ENCODE results near the gene PLA2G4A.

The PLA2G4A gene

DNA sequence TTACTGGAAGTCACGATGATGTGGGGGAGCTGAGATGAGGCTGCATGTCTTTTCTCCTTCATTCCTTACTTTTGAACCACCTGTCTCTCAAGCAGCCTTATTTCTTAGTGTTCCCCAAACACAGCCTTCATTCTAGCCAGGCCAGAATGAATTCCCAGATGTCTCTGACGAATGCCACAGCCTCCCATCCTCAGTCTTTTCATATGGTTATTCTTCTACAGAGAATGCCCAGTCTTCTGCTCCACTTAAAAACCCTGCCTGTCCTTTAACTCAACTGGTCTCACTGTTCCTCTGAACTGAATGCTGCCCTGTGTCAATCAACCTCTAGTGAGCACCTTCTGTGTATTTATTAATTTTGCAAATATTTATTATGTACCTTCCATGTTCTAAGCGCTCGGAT, 156.2 kb downstream of the PLA2G4A start:
- Histone ChIP-seq H3K4me2 (ENCODE audit: low read length) (no peak overlapping the region), H3K9me3 (replicated peaks; ENCODE audit: low read length) (no peaks in the 10 kb centered on the region), H3K4me3 (ENCODE audit: low read length) (no peak overlapping the region), H3K36me3 (ENCODE audit: insufficient read depth, low read length) (no peaks in the 10 kb centered on the region), H3K9ac (ENCODE audit: low read depth, low read length) (no peak overlapping the region), H3K4me1 (ENCODE audit: control insufficient read depth, insufficient read depth, low read length) (no peaks in the 10 kb centered on the region), H3K27me3 (ENCODE audit: control insufficient read depth, insufficient read depth, low read length) (no peaks in the 10 kb centered on the region)

DNA sequence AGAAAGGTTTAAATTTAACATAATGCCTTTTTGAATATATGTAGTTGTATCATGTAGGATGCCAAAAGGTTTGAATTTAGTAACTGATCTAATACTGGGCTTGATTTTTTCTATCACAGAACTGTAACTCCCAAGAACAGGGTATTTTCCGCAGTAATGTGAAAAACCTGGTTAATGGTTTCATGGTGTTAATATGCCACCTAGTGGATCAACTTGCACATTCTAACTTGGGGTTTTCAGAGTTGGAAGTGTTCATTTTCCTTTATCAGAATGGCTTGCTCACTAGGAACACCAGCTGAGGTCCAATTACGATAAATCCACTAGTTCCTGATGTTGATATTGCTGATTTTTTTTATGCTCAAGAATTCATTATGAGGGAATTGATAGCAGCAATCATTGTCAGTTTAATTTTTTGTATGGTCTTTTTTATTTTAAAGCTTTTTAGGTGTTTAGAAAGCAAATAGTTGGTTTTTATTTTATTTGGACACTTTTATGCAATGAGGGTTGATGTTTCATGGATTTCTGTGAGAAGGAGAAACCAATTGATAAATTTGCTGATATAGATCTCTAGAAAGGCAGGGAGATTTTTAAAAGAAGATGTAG, 157.2 kb downstream of the PLA2G4A start:
- Histone ChIP-seq H3K9me3 (replicated peaks; ENCODE audit: low read length) (no peaks in the 10 kb centered on the region), H3K9ac (ENCODE audit: low read depth, low read length) (no peak overlapping the region), H3K4me2 (ENCODE audit: low read length) (no peak overlapping the region), H3K36me3 (ENCODE audit: insufficient read depth, low read length) (no peaks in the 10 kb centered on the region), H3K4me3 (ENCODE audit: low read length) (no peak overlapping the region), H3K27me3 (ENCODE audit: control insufficient read depth, insufficient read depth, low read length) (no peaks in the 10 kb centered on the region), H3K4me1 (ENCODE audit: control insufficient read depth, insufficient read depth, low read length) (no peaks in the 10 kb centered on the region)

DNA sequence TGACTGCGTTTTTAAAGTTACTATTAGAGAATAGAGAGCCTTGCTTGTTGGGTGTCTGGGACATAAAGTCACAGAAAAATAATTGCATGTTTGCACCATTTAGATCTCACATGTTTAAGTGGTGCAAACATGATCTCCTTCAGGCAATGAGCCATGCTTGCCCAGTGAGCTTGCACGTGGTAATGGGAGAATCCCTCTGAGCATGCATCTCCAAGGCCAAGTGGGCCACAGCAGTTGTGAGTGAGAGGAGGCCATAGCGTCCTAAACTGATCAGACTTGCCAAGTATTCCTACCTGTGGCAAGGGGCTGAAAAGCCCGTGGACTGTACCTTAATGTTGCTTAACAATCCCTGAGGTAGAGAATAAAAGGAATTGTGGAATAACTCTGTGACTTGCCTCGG, 158.3 kb downstream of the PLA2G4A start:
- no peaks in the 10 kb centered on the region for H3K27me3 ChIP-seq (ENCODE audit: control insufficient read depth, insufficient read depth, low read length)

DNA sequence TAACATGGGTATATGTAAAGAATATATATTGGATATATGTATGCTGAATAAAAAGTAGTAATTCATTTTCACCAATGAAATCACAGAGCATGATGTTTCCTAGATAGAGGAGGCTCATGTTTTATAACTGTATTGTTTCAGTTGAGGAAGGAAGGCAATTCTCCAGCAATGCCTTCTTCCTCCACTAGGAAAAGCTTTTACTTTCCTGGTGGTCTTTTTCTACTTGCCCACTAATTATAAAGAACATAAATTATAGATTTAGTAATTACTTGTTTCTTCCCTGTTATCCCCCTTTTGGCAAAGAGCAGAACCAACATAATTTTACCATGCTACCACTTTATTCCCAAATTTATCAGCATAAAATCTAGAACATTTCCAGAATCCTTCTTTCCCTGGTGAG, 159.0 kb downstream of the PLA2G4A start:
- Histone ChIP-seq H3K9ac (ENCODE audit: low read depth, low read length) (no peak overlapping the region), H3K27me3 (ENCODE audit: control insufficient read depth, insufficient read depth, low read length) (no peaks in the 10 kb centered on the region), H3K4me2 (ENCODE audit: low read length) (no peak overlapping the region), H3K9me3 (replicated peaks; ENCODE audit: low read length) (no peaks in the 10 kb centered on the region), H3K4me1 (ENCODE audit: control insufficient read depth, insufficient read depth, low read length) (no peaks in the 10 kb centered on the region), H3K4me3 (ENCODE audit: low read length) (no peak overlapping the region), H3K36me3 (ENCODE audit: insufficient read depth, low read length) (no peaks in the 10 kb centered on the region)

More for the DNA sequence above, 158.3 kb downstream of the PLA2G4A start:
- H3K9me3 ChIP-seq (replicated peaks; ENCODE audit: low read length), result no peaks in the 10 kb centered on the region
- no peaks in the 10 kb centered on the region for H3K4me1 ChIP-seq (ENCODE audit: control insufficient read depth, insufficient read depth, low read length)
- no peak overlapping the region for H3K4me2 ChIP-seq (ENCODE audit: low read length)
- no peak overlapping the region for H3K4me3 ChIP-seq (ENCODE audit: low read length)
- H3K9ac ChIP-seq (ENCODE audit: low read depth, low read length), result no peak overlapping the region
- no peaks in the 10 kb centered on the region for H3K36me3 ChIP-seq (ENCODE audit: insufficient read depth, low read length)

DNA sequence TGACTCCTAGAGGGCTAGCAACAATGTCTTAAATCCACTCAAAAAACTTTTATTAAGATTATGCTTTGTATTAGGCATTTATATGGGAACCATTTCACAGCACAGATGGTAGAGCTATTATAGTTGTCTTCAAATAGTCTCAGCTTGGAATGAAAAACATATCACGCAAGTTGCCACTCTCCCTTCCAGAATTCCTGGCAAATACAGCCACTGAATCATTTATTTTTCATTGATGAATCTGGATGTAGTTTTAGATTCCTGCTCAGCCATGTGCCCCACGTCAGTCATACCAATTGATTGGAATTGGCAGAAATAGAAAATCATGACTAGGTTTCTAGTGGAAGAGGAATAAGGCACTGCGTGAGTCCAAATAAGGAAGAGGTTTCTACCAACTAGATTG, 165.2 kb downstream of the PLA2G4A start:
- no peak overlapping the region for H3K4me2 ChIP-seq (ENCODE audit: low read length)
- H3K4me3 ChIP-seq (ENCODE audit: low read length), result no peak overlapping the region
- H3K4me1 ChIP-seq (ENCODE audit: control insufficient read depth, insufficient read depth, low read length), result no peaks in the 10 kb centered on the region
- no peaks in the 10 kb centered on the region for H3K27me3 ChIP-seq (ENCODE audit: control insufficient read depth, insufficient read depth, low read length)
- no peak overlapping the region for H3K9ac ChIP-seq (ENCODE audit: low read depth, low read length)
- no peaks in the 10 kb centered on the region for H3K36me3 ChIP-seq (ENCODE audit: insufficient read depth, low read length)
- no peaks in the 10 kb centered on the region for H3K9me3 ChIP-seq (replicated peaks; ENCODE audit: low read length)

DNA sequence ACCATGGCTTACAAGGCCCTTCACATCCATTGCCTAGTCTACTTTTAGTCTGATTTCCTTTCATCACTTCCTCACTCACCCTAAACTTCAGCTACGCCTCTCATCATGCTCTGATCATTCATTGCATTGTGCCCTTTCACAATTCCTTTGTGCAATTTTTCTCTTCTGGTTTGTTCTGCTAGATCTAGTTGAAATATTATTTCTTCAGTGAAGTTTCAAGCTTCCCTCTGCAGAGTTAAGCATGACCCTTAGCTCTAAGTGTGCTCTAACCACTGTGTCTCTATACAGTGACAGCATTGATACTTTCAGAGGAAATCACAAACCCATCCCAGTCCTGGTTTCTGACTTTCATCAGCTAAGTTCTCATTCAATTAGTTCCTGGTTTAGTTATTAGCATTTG, 166.1 kb downstream of the PLA2G4A start:
- Histone ChIP-seq H3K27me3 (ENCODE audit: control insufficient read depth, insufficient read depth, low read length) (no peaks in the 10 kb centered on the region), H3K4me3 (ENCODE audit: low read length) (no peak overlapping the region), H3K4me1 (ENCODE audit: control insufficient read depth, insufficient read depth, low read length) (no peaks in the 10 kb centered on the region), H3K9ac (ENCODE audit: low read depth, low read length) (no peak overlapping the region), H3K36me3 (ENCODE audit: insufficient read depth, low read length) (no peaks in the 10 kb centered on the region), H3K4me2 (ENCODE audit: low read length) (no peak overlapping the region), H3K9me3 (replicated peaks; ENCODE audit: low read length) (no peaks in the 10 kb centered on the region)

DNA sequence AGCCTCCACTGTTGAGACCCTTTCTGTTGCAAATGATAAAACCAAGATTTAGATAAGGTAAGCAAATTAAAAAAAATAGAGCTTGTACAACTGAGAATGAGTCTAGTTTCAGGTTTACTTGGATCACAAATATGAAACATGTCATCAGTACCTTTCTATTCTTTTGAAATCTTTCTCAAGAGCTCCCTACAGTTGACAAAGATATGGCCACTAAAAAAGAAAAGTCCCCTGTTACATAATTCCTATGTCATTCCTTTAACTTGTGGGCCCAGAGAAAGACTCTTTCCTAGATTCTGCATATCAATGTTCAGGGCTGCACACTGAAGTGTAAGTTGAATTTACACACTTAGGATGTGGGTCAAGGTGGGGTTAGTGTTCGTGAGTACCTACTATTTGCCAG, 168.1 kb downstream of the PLA2G4A start:
- Histone ChIP-seq H3K4me1 (ENCODE audit: control insufficient read depth, insufficient read depth, low read length) (no peaks in the 10 kb centered on the region), H3K9me3 (replicated peaks; ENCODE audit: low read length) (no peaks in the 10 kb centered on the region), H3K9ac (ENCODE audit: low read depth, low read length) (no peak overlapping the region), H3K27me3 (ENCODE audit: control insufficient read depth, insufficient read depth, low read length) (no peaks in the 10 kb centered on the region), H3K4me3 (ENCODE audit: low read length) (no peak overlapping the region), H3K4me2 (ENCODE audit: low read length) (no peak overlapping the region), H3K36me3 (ENCODE audit: insufficient read depth, low read length) (no peaks in the 10 kb centered on the region)

DNA sequence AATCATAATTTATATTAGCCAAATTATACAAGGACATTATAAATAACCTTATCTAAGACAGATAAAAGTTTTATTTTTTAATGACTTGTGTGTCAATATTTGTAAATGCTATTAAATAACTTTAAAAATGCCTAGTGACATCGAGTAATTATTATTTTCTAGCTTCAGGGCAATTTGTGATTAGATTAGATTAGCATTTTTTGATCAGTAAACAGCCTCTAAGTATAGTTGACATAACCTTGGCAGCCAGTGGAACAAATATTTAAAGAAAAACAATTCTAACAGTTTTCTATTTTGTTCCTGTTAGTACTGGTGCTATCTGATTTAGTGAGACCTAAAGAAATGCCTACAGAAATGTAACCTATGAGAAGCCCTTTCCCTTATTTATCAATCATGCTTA, 169.1 kb downstream of the PLA2G4A start:
- H3K4me2 ChIP-seq (ENCODE audit: low read length), result no peak overlapping the region

DNA sequence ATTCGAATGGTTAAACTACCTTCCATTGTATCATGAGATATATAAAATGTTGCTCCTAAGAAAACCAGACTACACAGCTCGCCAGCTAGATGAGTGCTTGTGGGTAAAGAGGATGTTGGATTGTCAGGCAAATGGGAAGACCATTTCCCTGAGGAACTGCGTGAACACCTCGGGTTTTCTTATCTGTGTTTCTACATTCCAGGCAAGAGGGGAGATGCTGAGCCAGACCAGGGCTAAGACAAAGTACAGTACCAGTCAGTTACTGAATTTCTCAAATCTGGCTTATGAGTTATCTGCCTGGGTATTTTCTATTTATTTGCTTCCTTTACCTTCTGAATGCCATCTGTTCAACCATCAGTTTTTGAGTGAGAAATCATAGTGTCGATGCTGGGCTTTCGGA, 170.8 kb downstream of the PLA2G4A start:
- Histone ChIP-seq H3K9me3 (replicated peaks; ENCODE audit: low read length) (no peaks in the 10 kb centered on the region), H3K4me1 (ENCODE audit: control insufficient read depth, insufficient read depth, low read length) (no peaks in the 10 kb centered on the region), H3K9ac (ENCODE audit: low read depth, low read length) (no peak overlapping the region), H3K27me3 (ENCODE audit: control insufficient read depth, insufficient read depth, low read length) (no peaks in the 10 kb centered on the region), H3K4me2 (ENCODE audit: low read length) (no peak overlapping the region), H3K4me3 (ENCODE audit: low read length) (no peak overlapping the region), H3K36me3 (ENCODE audit: insufficient read depth, low read length) (no peaks in the 10 kb centered on the region)

More for the DNA sequence above, 169.1 kb downstream of the PLA2G4A start:
- no peak overlapping the region for H3K9ac ChIP-seq (ENCODE audit: low read depth, low read length)
- no peaks in the 10 kb centered on the region for H3K4me1 ChIP-seq (ENCODE audit: control insufficient read depth, insufficient read depth, low read length)
- H3K9me3 ChIP-seq (replicated peaks; ENCODE audit: low read length), result no peaks in the 10 kb centered on the region
- H3K4me3 ChIP-seq (ENCODE audit: low read length), result no peak overlapping the region
- H3K27me3 ChIP-seq (ENCODE audit: control insufficient read depth, insufficient read depth, low read length), result no peaks in the 10 kb centered on the region
- H3K36me3 ChIP-seq (ENCODE audit: insufficient read depth, low read length), result no peaks in the 10 kb centered on the region

DNA sequence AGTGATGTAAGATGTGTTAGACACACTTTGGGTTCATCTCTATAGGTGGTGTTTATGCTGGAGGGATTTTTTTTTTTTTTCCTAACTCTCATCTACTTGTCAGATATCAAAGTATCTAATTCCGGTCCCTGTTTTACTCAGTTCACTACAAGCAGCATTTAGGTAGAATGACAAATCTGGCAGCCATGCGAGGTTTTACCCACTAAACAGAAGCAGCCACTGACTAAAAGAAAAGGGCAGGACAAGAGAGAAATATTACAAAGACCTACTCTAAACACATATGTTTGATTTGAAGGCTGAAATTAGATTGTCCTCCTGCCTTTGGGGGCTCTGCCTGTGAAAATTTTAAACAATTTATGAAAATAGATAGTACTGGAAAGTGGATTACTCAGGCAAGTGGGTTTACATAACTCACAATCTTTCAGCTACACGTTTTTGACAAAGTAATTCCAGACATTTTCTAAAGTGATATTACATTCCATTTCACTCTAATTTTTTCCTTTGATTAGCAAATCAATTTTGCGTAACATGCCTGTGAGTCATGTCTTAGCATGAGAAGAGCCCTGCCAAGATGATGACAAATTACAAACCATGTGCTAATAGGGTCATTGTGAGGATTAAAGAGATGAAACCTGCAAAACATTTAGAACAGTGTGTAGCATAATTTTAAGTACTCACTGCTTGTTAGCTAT, 172.6 kb downstream of the PLA2G4A start:
- Histone ChIP-seq H3K36me3 (ENCODE audit: insufficient read depth, low read length) (no peaks in the 10 kb centered on the region), H3K4me2 (ENCODE audit: low read length) (no peak overlapping the region), H3K4me1 (ENCODE audit: control insufficient read depth, insufficient read depth, low read length) (no peaks in the 10 kb centered on the region), H3K27me3 (ENCODE audit: control insufficient read depth, insufficient read depth, low read length) (no peaks in the 10 kb centered on the region), H3K4me3 (ENCODE audit: low read length) (no peak overlapping the region), H3K9ac (ENCODE audit: low read depth, low read length) (no peak overlapping the region), H3K9me3 (replicated peaks; ENCODE audit: low read length) (no peaks in the 10 kb centered on the region)

DNA sequence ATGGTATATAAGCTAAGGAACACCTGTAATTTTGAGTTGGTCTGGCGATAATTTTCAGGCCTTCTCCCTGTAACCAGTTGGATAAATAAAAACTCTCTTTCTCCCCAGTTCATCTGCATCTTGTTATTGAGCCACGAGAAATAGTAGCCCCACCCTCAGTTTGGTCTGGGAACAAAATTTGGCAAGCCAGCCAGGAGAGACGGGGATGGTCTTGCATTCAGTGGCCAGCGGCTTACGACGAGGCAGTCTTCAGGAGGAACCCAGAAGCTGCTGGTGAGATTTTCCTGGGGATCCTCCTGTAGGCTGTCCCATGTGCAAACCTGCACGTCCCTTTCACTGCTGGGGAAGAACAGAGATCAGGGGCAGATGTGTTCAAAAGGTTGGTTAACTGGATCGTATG, 174.6 kb downstream of the PLA2G4A start:
- H3K4me2 ChIP-seq (ENCODE audit: low read length), result no peak overlapping the region
- no peaks in the 10 kb centered on the region for H3K36me3 ChIP-seq (ENCODE audit: insufficient read depth, low read length)
- H3K27me3 ChIP-seq (ENCODE audit: control insufficient read depth, insufficient read depth, low read length), result no peaks in the 10 kb centered on the region
- no peak overlapping the region for H3K9ac ChIP-seq (ENCODE audit: low read depth, low read length)
- H3K9me3 ChIP-seq (replicated peaks; ENCODE audit: low read length), result no peaks in the 10 kb centered on the region
- H3K4me3 ChIP-seq (ENCODE audit: low read length), result no peak overlapping the region
- no peaks in the 10 kb centered on the region for H3K4me1 ChIP-seq (ENCODE audit: control insufficient read depth, insufficient read depth, low read length)

DNA sequence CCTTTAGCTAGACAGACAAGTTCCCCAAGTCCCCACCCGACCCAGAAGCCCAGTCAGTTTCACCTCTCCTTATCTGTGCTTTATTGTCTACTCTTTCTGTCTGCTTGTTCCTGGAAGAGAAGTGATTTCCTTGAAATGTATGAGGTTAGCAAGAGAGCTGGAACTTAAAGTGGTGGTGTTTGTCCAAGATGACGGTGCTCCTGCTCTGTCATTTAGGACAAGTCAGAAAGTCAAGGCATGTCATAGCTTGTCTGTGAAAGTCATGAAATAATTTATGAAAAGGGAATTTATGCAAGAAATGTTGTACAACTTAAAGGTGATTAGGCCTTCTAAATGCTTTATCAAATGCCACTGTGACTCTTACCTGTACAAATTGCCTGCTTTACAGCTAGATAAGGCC, 178.1 kb downstream of the PLA2G4A start:
- H3K4me3 ChIP-seq (ENCODE audit: low read length), result no peak overlapping the region
- H3K4me2 ChIP-seq (ENCODE audit: low read length), result no peak overlapping the region
- H3K36me3 ChIP-seq (ENCODE audit: insufficient read depth, low read length), result no peaks in the 10 kb centered on the region
- H3K27me3 ChIP-seq (ENCODE audit: control insufficient read depth, insufficient read depth, low read length), result no peaks in the 10 kb centered on the region
- H3K4me1 ChIP-seq (ENCODE audit: control insufficient read depth, insufficient read depth, low read length), result no peaks in the 10 kb centered on the region
- H3K9me3 ChIP-seq (replicated peaks; ENCODE audit: low read length), result no peaks in the 10 kb centered on the region
- no peak overlapping the region for H3K9ac ChIP-seq (ENCODE audit: low read depth, low read length)
